ENCODE results near the gene FURIN.

FURIN gene

DNA sequence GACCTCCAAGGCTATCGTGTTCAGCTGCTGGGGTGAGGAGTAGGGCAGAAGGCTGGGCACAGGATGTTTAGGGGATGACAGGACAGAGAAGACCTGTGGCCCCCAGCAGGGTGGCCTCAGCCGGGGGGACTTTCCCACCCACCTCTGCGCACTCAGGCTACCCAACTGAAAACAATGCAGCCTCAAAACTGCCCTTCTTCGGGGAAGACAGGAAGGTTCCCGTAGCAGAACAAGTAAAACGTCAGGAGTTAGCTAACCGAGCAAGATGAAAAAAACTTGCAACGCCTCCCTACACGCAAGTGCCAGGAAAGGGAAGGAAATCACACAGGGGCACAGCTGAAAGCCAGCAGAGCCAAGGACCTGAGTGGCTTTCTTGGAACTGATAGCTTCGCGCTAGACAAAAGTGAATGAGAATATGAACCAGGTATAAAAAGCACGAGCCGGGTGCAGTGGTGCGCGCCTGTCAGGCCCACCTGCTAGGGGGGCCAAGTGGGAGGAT lies 38.4 kb upstream of the FURIN start:
- no peak for ATAC-seq
- TF ChIP-seq, protein P1, sequence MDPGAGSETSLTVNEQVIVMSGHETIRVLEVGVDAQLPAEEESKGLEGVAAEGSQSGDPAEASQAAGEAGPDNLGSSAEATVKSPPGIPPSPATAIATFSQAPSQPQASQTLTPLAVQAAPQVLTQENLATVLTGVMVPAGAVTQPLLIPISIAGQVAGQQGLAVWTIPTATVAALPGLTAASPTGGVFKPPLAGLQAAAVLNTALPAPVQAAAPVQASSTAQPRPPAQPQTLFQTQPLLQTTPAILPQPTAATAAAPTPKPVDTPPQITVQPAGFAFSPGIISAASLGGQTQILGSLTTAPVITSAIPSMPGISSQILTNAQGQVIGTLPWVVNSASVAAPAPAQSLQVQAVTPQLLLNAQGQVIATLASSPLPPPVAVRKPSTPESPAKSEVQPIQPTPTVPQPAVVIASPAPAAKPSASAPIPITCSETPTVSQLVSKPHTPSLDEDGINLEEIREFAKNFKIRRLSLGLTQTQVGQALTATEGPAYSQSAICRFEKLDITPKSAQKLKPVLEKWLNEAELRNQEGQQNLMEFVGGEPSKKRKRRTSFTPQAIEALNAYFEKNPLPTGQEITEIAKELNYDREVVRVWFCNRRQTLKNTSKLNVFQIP (CRISPR knock-in tag; IDR thresholded peaks at IDR 0.05; ENCODE audit: borderline replicate concordance, low read depth), result no peak
- TF ChIP-seq, protein P2, sequence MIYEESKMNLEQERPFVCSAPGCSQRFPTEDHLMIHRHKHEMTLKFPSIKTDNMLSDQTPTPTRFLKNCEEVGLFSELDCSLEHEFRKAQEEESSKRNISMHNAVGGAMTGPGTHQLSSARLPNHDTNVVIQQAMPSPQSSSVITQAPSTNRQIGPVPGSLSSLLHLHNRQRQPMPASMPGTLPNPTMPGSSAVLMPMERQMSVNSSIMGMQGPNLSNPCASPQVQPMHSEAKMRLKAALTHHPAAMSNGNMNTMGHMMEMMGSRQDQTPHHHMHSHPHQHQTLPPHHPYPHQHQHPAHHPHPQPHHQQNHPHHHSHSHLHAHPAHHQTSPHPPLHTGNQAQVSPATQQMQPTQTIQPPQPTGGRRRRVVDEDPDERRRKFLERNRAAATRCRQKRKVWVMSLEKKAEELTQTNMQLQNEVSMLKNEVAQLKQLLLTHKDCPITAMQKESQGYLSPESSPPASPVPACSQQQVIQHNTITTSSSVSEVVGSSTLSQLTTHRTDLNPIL (CRISPR knock-in tag; IDR thresholded peaks at IDR 0.05; ENCODE audit: low read depth), result no peak

DNA sequence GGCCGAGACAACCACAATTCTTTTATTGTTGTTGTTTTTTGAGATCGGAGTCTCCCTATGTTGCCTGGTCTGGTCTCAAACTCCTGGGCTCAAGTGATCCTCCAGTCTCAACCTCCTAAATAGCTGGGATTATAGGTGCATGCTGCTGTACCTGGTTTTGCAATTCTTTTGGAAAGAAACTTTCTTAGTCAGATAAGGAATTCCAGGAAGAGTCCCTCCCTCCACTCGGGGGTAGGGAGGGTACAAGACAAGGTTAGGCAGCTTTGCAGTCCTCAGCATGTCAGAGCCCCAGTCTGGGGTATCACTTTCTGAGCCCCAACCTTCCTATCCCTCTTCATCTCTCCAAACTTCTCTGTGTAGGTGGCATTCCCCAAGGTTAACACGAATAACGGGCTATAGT lies 33.8 kb upstream of the FURIN start:
- ATAC-seq, result no peak
- TF ChIP-seq TOX (CRISPR knock-in tag; IDR thresholded peaks at IDR 0.05; ENCODE audit: borderline replicate concordance) (no peak), ZC3H10 (CRISPR knock-in tag; IDR thresholded peaks at IDR 0.05) (no peak), BACH2 (CRISPR knock-in tag; IDR thresholded peaks at IDR 0.05; ENCODE audit: borderline replicate concordance) (no peak), ISL1 (CRISPR knock-in tag; IDR thresholded peaks at IDR 0.05) (no peak), RARB (CRISPR knock-in tag; IDR thresholded peaks at IDR 0.05) (no peak), OSR1 (CRISPR knock-in tag; IDR thresholded peaks at IDR 0.05) (no peak), PPARA (CRISPR knock-in tag; IDR thresholded peaks at IDR 0.05; ENCODE audit: borderline replicate concordance) (no peak), ZNF70 (CRISPR knock-in tag; IDR thresholded peaks at IDR 0.05) (no peak), CSDC2 (CRISPR knock-in tag; IDR thresholded peaks at IDR 0.05) (no peak), SNAI2 (CRISPR knock-in tag; IDR thresholded peaks at IDR 0.05) (no peak), ARNTL (CRISPR knock-in tag; IDR thresholded peaks at IDR 0.05; ENCODE audit: borderline replicate concordance, low read depth) (no peak)
- TF ChIP-seq, protein P3, sequence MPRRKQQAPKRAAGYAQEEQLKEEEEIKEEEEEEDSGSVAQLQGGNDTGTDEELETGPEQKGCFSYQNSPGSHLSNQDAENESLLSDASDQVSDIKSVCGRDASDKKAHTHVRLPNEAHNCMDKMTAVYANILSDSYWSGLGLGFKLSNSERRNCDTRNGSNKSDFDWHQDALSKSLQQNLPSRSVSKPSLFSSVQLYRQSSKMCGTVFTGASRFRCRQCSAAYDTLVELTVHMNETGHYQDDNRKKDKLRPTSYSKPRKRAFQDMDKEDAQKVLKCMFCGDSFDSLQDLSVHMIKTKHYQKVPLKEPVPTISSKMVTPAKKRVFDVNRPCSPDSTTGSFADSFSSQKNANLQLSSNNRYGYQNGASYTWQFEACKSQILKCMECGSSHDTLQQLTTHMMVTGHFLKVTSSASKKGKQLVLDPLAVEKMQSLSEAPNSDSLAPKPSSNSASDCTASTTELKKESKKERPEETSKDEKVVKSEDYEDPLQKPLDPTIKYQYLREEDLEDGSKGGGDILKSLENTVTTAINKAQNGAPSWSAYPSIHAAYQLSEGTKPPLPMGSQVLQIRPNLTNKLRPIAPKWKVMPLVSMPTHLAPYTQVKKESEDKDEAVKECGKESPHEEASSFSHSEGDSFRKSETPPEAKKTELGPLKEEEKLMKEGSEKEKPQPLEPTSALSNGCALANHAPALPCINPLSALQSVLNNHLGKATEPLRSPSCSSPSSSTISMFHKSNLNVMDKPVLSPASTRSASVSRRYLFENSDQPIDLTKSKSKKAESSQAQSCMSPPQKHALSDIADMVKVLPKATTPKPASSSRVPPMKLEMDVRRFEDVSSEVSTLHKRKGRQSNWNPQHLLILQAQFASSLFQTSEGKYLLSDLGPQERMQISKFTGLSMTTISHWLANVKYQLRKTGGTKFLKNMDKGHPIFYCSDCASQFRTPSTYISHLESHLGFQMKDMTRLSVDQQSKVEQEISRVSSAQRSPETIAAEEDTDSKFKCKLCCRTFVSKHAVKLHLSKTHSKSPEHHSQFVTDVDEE (CRISPR knock-in tag; IDR thresholded peaks at IDR 0.05), result no peak
- TF ChIP-seq, protein P2 (CRISPR knock-in tag; IDR thresholded peaks at IDR 0.05; ENCODE audit: low read depth), result no peak
- TF ChIP-seq, protein P1 (CRISPR knock-in tag; IDR thresholded peaks at IDR 0.05; ENCODE audit: borderline replicate concordance, low read depth), result no peak
- TF ChIP-seq, protein P4, sequence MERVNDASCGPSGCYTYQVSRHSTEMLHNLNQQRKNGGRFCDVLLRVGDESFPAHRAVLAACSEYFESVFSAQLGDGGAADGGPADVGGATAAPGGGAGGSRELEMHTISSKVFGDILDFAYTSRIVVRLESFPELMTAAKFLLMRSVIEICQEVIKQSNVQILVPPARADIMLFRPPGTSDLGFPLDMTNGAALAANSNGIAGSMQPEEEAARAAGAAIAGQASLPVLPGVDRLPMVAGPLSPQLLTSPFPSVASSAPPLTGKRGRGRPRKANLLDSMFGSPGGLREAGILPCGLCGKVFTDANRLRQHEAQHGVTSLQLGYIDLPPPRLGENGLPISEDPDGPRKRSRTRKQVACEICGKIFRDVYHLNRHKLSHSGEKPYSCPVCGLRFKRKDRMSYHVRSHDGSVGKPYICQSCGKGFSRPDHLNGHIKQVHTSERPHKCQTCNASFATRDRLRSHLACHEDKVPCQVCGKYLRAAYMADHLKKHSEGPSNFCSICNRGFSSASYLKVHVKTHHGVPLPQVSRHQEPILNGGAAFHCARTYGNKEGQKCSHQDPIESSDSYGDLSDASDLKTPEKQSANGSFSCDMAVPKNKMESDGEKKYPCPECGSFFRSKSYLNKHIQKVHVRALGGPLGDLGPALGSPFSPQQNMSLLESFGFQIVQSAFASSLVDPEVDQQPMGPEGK (CRISPR knock-in tag; IDR thresholded peaks at IDR 0.05; ENCODE audit: borderline replicate concordance), result no peak

DNA sequence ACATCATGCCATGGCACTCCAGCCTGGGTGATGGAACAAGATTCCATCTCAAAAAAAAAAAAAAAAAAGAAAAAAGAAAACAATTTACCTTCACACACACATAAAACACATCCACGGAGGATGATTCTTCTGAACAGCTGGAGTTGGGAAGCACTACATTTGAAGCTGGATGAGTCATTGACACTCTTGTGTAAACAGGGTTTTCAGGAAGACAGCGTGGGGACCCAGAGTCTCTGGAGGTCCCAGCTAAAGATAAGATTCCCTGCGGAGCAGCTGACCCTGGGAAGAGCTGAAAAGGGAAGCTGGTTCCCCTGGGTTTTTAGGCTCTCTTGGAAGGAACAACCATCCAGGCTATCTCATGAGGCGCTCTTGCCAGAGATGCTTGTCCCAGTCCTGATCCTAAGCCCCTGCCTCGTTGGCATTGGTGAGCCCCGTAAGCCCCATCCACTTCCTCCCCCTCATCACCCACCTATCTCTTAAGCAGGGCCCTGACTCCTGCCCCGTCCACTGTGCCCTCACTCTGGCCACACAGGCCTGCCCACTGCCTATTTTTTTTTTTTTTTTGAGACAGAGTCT lies 32.0 kb upstream of the FURIN start:
- TF ChIP-seq, protein P4 (CRISPR knock-in tag; IDR thresholded peaks at IDR 0.05; ENCODE audit: borderline replicate concordance), result no peak
- ATAC-seq, result no peak

All from SK-N-SH treated with all-trans-retinoic acid at 6 μM for 48 hours (cell line).